Measurements from ENCODE around the gene CHCHD3.

DNA sequence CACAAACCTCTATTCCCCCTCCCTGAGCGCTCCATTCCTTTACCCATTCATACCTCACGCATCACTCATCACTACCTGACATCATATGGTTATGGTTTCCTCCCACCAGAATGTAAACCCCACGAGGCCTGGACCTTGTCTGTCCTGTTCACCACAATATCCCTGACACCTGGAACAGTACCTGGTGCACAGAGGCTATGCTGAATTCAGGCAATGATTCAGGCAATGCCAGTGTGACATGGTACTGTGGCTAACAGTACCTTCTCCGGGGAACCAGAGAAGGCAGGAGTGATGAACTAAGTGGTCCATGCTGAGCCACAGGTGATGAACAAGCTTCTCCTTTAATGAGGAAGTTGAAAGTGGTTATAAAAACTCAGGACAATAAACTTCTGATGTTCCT, 303.1 kb downstream of the CHCHD3 start:
- TF ChIP-seq, protein P1, sequence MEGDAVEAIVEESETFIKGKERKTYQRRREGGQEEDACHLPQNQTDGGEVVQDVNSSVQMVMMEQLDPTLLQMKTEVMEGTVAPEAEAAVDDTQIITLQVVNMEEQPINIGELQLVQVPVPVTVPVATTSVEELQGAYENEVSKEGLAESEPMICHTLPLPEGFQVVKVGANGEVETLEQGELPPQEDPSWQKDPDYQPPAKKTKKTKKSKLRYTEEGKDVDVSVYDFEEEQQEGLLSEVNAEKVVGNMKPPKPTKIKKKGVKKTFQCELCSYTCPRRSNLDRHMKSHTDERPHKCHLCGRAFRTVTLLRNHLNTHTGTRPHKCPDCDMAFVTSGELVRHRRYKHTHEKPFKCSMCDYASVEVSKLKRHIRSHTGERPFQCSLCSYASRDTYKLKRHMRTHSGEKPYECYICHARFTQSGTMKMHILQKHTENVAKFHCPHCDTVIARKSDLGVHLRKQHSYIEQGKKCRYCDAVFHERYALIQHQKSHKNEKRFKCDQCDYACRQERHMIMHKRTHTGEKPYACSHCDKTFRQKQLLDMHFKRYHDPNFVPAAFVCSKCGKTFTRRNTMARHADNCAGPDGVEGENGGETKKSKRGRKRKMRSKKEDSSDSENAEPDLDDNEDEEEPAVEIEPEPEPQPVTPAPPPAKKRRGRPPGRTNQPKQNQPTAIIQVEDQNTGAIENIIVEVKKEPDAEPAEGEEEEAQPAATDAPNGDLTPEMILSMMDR (optimal IDR thresholded peaks at IDR 0.05 in 1 of 3, IDR thresholded peaks at IDR 0.05 in 1 of 3, conservative IDR thresholded peaks at IDR 0.05 in 1 of 3; ENCODE audit: extremely low read depth in 1 of 3, insufficient read depth in 2 of 3, low read length in 3 of 3): no peak
- TF ChIP-seq EZH2 (IDR thresholded peaks at IDR 0.05; ENCODE audit: low read length): no peak
